ENCODE measurements around the gene SLC24A1. TPM values are rescaled to one million over a fixed set of nuclear protein-coding genes. Genes with fewer than 3 reads are reported as not detected.

The SLC24A1 gene
- total RNA-seq, 4 donors from 2014 or later = 5.8 to 11.5 (median 7.6) TPM

GRCh38 chr15:65688462-65688861, 66.7 kb downstream of the SLC24A1 start:
- DNase-seq (ENCODE audit: low spot score) = no peak
- TF ChIP-seq, protein P1, sequence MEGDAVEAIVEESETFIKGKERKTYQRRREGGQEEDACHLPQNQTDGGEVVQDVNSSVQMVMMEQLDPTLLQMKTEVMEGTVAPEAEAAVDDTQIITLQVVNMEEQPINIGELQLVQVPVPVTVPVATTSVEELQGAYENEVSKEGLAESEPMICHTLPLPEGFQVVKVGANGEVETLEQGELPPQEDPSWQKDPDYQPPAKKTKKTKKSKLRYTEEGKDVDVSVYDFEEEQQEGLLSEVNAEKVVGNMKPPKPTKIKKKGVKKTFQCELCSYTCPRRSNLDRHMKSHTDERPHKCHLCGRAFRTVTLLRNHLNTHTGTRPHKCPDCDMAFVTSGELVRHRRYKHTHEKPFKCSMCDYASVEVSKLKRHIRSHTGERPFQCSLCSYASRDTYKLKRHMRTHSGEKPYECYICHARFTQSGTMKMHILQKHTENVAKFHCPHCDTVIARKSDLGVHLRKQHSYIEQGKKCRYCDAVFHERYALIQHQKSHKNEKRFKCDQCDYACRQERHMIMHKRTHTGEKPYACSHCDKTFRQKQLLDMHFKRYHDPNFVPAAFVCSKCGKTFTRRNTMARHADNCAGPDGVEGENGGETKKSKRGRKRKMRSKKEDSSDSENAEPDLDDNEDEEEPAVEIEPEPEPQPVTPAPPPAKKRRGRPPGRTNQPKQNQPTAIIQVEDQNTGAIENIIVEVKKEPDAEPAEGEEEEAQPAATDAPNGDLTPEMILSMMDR (IDR thresholded peaks at IDR 0.05) = no peak
- no peak for ATAC-seq (ENCODE audit: low FRiP score)

DNA sequence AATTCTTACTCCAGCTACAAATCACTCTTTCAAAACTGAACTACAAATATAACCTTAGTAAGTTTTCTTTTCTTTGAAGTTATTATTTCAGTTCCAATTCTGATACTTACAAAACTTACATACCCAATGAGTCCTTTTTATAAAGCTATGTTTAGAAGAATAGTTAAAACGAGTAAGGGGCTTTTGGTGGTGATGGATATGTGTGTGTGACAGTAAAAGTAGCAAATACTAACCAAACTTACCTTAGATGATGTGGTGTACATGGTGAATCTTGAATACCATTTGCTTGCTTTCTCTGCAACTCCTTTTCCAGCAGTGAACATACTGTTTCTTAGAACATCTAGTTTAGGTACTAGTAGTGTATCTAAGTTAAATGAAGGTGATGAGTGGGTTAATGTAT, 68.4 kb downstream of the SLC24A1 start:
- DNase-seq (ENCODE audit: low spot score) = no peak
- TF ChIP-seq, protein P1 (IDR thresholded peaks at IDR 0.05) = no peak
- ATAC-seq (ENCODE audit: low FRiP score) = no peak

GRCh38 chr15:65690778-65691177, 69.0 kb downstream of the SLC24A1 start:
- DNase-seq (ENCODE audit: low spot score) (no peak), ATAC-seq (ENCODE audit: low FRiP score) (no peak)
- TF ChIP-seq, protein P1 (IDR thresholded peaks at IDR 0.05) = no peak

- no peak for DNase-seq (ENCODE audit: low spot score)
- TF ChIP-seq, protein P1 (IDR thresholded peaks at IDR 0.05) = no peak
- no peak for ATAC-seq (ENCODE audit: low FRiP score)
Observed at GRCh38 chr15:65695081-65695480, 73.3 kb downstream of the SLC24A1 start.

Small RNA genes lying within 50 kb of the gene (small RNA-seq; reads per million reads assigned to genes)
- gene SNORD13E = not detected

Other genes starting within 250 kb of the SLC24A1 start
- not detected for gene IGDCC3, start 243.9 kb upstream of the SLC24A1 start, total RNA-seq
- 10 to 100 TPM in 1 of 4 donors, 1 to 10 TPM in 1, under 1 TPM in 2; 0.25 to 11.3 (median 1.1) TPM for gene IGDCC4, start 199.0 kb upstream of the SLC24A1 start, total RNA-seq
- gene DPP8, start 104.2 kb upstream of the SLC24A1 start, total RNA-seq = 10 to 100 TPM; 25.1 to 53.3 (median 29.6) TPM
- 10 to 100 TPM; 31.3 to 50.9 (median 36.9) TPM for gene HACD3, start 91.5 kb upstream of the SLC24A1 start, total RNA-seq
- gene INTS14, start 10.8 kb upstream of the SLC24A1 start, total RNA-seq = 10 to 100 TPM; 26.6 to 50.8 (median 32.9) TPM
- gene DENND4A, start 170.4 kb downstream of the SLC24A1 start, total RNA-seq = 10 to 100 TPM; 38.8 to 64.8 (median 52.3) TPM
- gene RAB11A, start 247.6 kb downstream of the SLC24A1 start, total RNA-seq = 100 to 1,000 TPM; 142 to 191 (median 158) TPM

Measured in omental fat pad (tissue), 4 donors.